ENCODE results near the gene DOK6. TPM values are rescaled to one million over a fixed set of nuclear protein-coding genes. Genes with fewer than 3 reads are reported as not detected.
"Not testable (repeated sequence)": the region's sequence is repeated elsewhere in the genome, so short reads cannot be mapped to it uniquely, and the experiment has no call there.

DOK6 gene
- total and polyA plus RNA-seq, 2 donors = 9.0 to 22.6 TPM

- no peak overlapping the region for H3K27ac ChIP-seq (ENCODE audit: low read depth)
- H3K4me1 ChIP-seq (ENCODE audit: insufficient read depth) = peaks cover 1% of the 10 kb centered on the region
- no peaks in the 10 kb centered on the region for H3K36me3 ChIP-seq (ENCODE audit: insufficient read depth)
- no peak overlapping the region for H3K4me3 ChIP-seq (ENCODE audit: low read depth, low read length)
- no peak for DNase-seq (ENCODE audit: extremely low spot score)
- 46% methylated on average over 2 of the region's 2 CpGs for WGBS
Observed at GRCh38 chr18:69628774-69629359, 228.2 kb downstream of the DOK6 start.

- H3K4me1 ChIP-seq (ENCODE audit: insufficient read depth) = peaks cover 1% of the 10 kb centered on the region
- 60% methylated on average over 3 of the region's 3 CpGs for WGBS
- no peak overlapping the region for H3K4me3 ChIP-seq (ENCODE audit: low read depth, low read length)
- DNase-seq (ENCODE audit: extremely low spot score) = no peak
- no peak overlapping the region for H3K27ac ChIP-seq (ENCODE audit: low read depth)
- no peaks in the 10 kb centered on the region for H3K36me3 ChIP-seq (ENCODE audit: insufficient read depth)
Observed at GRCh38 chr18:69631281-69631680, 230.6 kb downstream of the DOK6 start.

GRCh38 chr18:69635482-69635881 lies 234.8 kb downstream of the DOK6 start:
- no peak overlapping the region for H3K27ac ChIP-seq (ENCODE audit: low read depth)
- 86% methylated on average over 2 of the region's 2 CpGs for WGBS
- H3K4me3 ChIP-seq (ENCODE audit: low read depth, low read length) = no peak overlapping the region
- no peaks in the 10 kb centered on the region for H3K36me3 ChIP-seq (ENCODE audit: insufficient read depth)
- DNase-seq (ENCODE audit: extremely low spot score) = no peak
- H3K4me1 ChIP-seq (ENCODE audit: insufficient read depth) = no peaks in the 10 kb centered on the region

- WGBS = 80% methylated on average over 6 of the region's 6 CpGs
- DNase-seq (ENCODE audit: extremely low spot score) = no peak
- H3K27ac ChIP-seq (ENCODE audit: low read depth) = no peak overlapping the region
- H3K4me3 ChIP-seq (ENCODE audit: low read depth, low read length) = no peak overlapping the region
- H3K36me3 ChIP-seq (ENCODE audit: insufficient read depth) = no peaks in the 10 kb centered on the region
- no peaks in the 10 kb centered on the region for H3K4me1 ChIP-seq (ENCODE audit: insufficient read depth)
Observed at GRCh38 chr18:69636529-69637301, 236.0 kb downstream of the DOK6 start.

- H3K4me1 ChIP-seq (ENCODE audit: insufficient read depth) = no peaks in the 10 kb centered on the region
- no peaks in the 10 kb centered on the region for H3K36me3 ChIP-seq (ENCODE audit: insufficient read depth)
- DNase-seq (ENCODE audit: extremely low spot score) = no peak
- 100% methylated on average over 1 of the region's 1 CpG for WGBS
- no peak overlapping the region for H3K4me3 ChIP-seq (ENCODE audit: low read depth, low read length)
- H3K27ac ChIP-seq (ENCODE audit: low read depth) = no peak overlapping the region
Observed at GRCh38 chr18:69638056-69638455, 237.4 kb downstream of the DOK6 start.

- H3K27ac ChIP-seq (ENCODE audit: low read depth) = no peak overlapping the region
- H3K4me3 ChIP-seq (ENCODE audit: low read depth, low read length) = no peak overlapping the region
- H3K36me3 ChIP-seq (ENCODE audit: insufficient read depth) = no peaks in the 10 kb centered on the region
- no peaks in the 10 kb centered on the region for H3K4me1 ChIP-seq (ENCODE audit: insufficient read depth)
- WGBS = 35% methylated on average over 3 of the region's 3 CpGs
- DNase-seq (ENCODE audit: extremely low spot score) = no peak
Observed at GRCh38 chr18:69647702-69648101, 247.0 kb downstream of the DOK6 start.

- DNase-seq (ENCODE audit: extremely low spot score) = no peak
- Histone ChIP-seq H3K4me1 (ENCODE audit: insufficient read depth) (no peaks in the 10 kb centered on the region), H3K36me3 (ENCODE audit: insufficient read depth) (no peaks in the 10 kb centered on the region), H3K27ac (ENCODE audit: low read depth) (no peak overlapping the region), H3K4me3 (ENCODE audit: low read depth, low read length) (no peak overlapping the region)
- WGBS = 71% methylated on average over 3 of the region's 3 CpGs
Observed at GRCh38 chr18:69648486-69648885, 247.8 kb downstream of the DOK6 start.

- Histone ChIP-seq H3K4me3 (ENCODE audit: low read depth, low read length) (no peak overlapping the region), H3K27ac (ENCODE audit: low read depth) (no peak overlapping the region), H3K36me3 (ENCODE audit: insufficient read depth) (no peaks in the 10 kb centered on the region), H3K4me1 (ENCODE audit: insufficient read depth) (no peaks in the 10 kb centered on the region)
- no peak for DNase-seq (ENCODE audit: extremely low spot score)
- WGBS = 90% methylated on average over 2 of the region's 2 CpGs
Observed at GRCh38 chr18:69649684-69650083, 249.0 kb downstream of the DOK6 start.

- Histone ChIP-seq H3K4me3 (ENCODE audit: low read depth, low read length) (no peak overlapping the region), H3K4me1 (ENCODE audit: insufficient read depth) (no peaks in the 10 kb centered on the region), H3K36me3 (ENCODE audit: insufficient read depth) (no peaks in the 10 kb centered on the region), H3K27ac (ENCODE audit: low read depth) (no peak overlapping the region)
- DNase-seq (ENCODE audit: extremely low spot score) = no peak
- WGBS = 96% methylated on average over 5 of the region's 5 CpGs
Observed at GRCh38 chr18:69651243-69651642, 250.6 kb downstream of the DOK6 start.

- no peaks in the 10 kb centered on the region for H3K4me1 ChIP-seq (ENCODE audit: insufficient read depth)
- DNase-seq (ENCODE audit: extremely low spot score) = no peak
- no peak overlapping the region for H3K27ac ChIP-seq (ENCODE audit: low read depth)
- H3K36me3 ChIP-seq (ENCODE audit: insufficient read depth) = no peaks in the 10 kb centered on the region
- no peak overlapping the region for H3K4me3 ChIP-seq (ENCODE audit: low read depth, low read length)
Observed at GRCh38 chr18:69655816-69656215, 255.1 kb downstream of the DOK6 start.

- Histone ChIP-seq H3K4me1 (ENCODE audit: insufficient read depth) (no peaks in the 10 kb centered on the region), H3K36me3 (ENCODE audit: insufficient read depth) (no peaks in the 10 kb centered on the region), H3K4me3 (ENCODE audit: low read depth, low read length) (no peak overlapping the region), H3K27ac (ENCODE audit: low read depth) (no peak overlapping the region)
- 89% methylated on average over 4 of the region's 4 CpGs for WGBS
- no peak for DNase-seq (ENCODE audit: extremely low spot score)
Observed at GRCh38 chr18:69658103-69658502, 257.4 kb downstream of the DOK6 start.

- H3K36me3 ChIP-seq (ENCODE audit: insufficient read depth) = no peaks in the 10 kb centered on the region
- no peak overlapping the region for H3K27ac ChIP-seq (ENCODE audit: low read depth)
- H3K4me1 ChIP-seq (ENCODE audit: insufficient read depth) = no peaks in the 10 kb centered on the region
- DNase-seq (ENCODE audit: extremely low spot score) = no peak
- no peak overlapping the region for H3K4me3 ChIP-seq (ENCODE audit: low read depth, low read length)
- WGBS = 62% methylated on average over 2 of the region's 2 CpGs
Observed at GRCh38 chr18:69658685-69659084, 258.0 kb downstream of the DOK6 start.

GRCh38 chr18:69659142-69659651 lies 258.5 kb downstream of the DOK6 start:
- WGBS = 15% methylated on average over 6 of the region's 6 CpGs

GRCh38 chr18:69662090-69662489 lies 261.4 kb downstream of the DOK6 start:
- H3K36me3 ChIP-seq (ENCODE audit: insufficient read depth); DNase-seq (ENCODE audit: extremely low spot score); H3K27ac ChIP-seq (ENCODE audit: low read depth); H3K4me3 ChIP-seq (ENCODE audit: low read depth, low read length); H3K4me1 ChIP-seq (ENCODE audit: insufficient read depth): not testable (repeated sequence)
- 77% methylated on average over 5 of the region's 5 CpGs for WGBS

More at GRCh38 chr18:69659142-69659651, 258.5 kb downstream of the DOK6 start:
- no peak overlapping the region for H3K4me3 ChIP-seq (ENCODE audit: low read depth, low read length)
- no peak overlapping the region for H3K27ac ChIP-seq (ENCODE audit: low read depth)
- H3K36me3 ChIP-seq (ENCODE audit: insufficient read depth) = no peaks in the 10 kb centered on the region
- H3K4me1 ChIP-seq (ENCODE audit: insufficient read depth) = no peaks in the 10 kb centered on the region
- DNase-seq (ENCODE audit: extremely low spot score) = no peak

Measured in urinary bladder (tissue), 4 donors.